ENCODE measurements around the gene ADARB2.

DNA sequence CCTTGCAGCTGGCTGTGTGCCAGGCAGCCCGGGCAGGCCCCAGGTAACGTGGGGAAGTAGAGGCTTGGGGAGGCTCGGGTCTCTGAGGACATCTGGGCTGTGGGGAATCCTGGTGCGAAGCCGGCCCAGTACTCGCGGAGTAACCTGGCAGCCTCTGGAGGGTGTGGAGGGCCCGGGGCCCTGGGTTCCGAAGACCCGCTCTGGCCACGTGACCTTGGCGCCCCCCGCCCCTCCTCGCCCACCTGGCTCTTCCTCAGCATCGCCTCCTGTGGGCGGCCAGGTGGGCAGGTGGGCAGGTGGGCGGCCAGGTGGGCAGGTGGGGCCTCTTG lies 538.0 kb downstream of the ADARB2 start:
- no peak for TF ChIP-seq SIN3A (IDR thresholded peaks at IDR 0.05; ENCODE audit: borderline replicate concordance, insufficient read depth, low read length)
- no peak for TF ChIP-seq POLR2AphosphoS5 (IDR thresholded peaks at IDR 0.05; ENCODE audit: low read depth, low read length)
- no peak for TF ChIP-seq TAF1 (IDR thresholded peaks at IDR 0.05; ENCODE audit: borderline replicate concordance, insufficient read depth, low read length)
- TF ChIP-seq, protein P1, sequence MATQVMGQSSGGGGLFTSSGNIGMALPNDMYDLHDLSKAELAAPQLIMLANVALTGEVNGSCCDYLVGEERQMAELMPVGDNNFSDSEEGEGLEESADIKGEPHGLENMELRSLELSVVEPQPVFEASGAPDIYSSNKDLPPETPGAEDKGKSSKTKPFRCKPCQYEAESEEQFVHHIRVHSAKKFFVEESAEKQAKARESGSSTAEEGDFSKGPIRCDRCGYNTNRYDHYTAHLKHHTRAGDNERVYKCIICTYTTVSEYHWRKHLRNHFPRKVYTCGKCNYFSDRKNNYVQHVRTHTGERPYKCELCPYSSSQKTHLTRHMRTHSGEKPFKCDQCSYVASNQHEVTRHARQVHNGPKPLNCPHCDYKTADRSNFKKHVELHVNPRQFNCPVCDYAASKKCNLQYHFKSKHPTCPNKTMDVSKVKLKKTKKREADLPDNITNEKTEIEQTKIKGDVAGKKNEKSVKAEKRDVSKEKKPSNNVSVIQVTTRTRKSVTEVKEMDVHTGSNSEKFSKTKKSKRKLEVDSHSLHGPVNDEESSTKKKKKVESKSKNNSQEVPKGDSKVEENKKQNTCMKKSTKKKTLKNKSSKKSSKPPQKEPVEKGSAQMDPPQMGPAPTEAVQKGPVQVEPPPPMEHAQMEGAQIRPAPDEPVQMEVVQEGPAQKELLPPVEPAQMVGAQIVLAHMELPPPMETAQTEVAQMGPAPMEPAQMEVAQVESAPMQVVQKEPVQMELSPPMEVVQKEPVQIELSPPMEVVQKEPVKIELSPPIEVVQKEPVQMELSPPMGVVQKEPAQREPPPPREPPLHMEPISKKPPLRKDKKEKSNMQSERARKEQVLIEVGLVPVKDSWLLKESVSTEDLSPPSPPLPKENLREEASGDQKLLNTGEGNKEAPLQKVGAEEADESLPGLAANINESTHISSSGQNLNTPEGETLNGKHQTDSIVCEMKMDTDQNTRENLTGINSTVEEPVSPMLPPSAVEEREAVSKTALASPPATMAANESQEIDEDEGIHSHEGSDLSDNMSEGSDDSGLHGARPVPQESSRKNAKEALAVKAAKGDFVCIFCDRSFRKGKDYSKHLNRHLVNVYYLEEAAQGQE (IDR thresholded peaks at IDR 0.05; ENCODE audit: insufficient read depth in 1 of 2, low read depth in 2 of 2, low read length in 2 of 2), result no peak
- TF ChIP-seq FOXP2 (optimal IDR thresholded peaks at IDR 0.05; ENCODE audit: borderline replicate concordance, extremely low read depth, extremely low read length, insufficient read depth), result no peak
